Activated naive CD8-positive, alpha-beta T cell (primary cell): ENCODE measurements around the gene OGFR.
"Not testable (repeated sequence)": the region's sequence is repeated elsewhere in the genome, so short reads cannot be mapped to it uniquely, and the experiment has no call there.

Experiments
- H3K27ac Mint-ChIP-seq: one replicate; pipeline ENCODE4 v1.8.0; 2021; ENCODE audit warnings: mixed read lengths
- H3K27me3 Mint-ChIP-seq: one replicate; pipeline ENCODE4 v1.8.0; 2021; ENCODE audit warnings: mixed read lengths
- H3K36me3 Mint-ChIP-seq: one replicate; pipeline ENCODE4 v1.8.0; 2021; ENCODE audit warnings: mixed read lengths
- H3K4me1 Mint-ChIP-seq: one replicate; pipeline ENCODE4 v1.8.0; 2021; ENCODE audit warnings: low read depth, mixed read lengths
- H3K4me3 Mint-ChIP-seq: one replicate; pipeline ENCODE4 v1.8.0; 2021; ENCODE audit warnings: mild to moderate bottlenecking, mixed read lengths
- H3K9me3 Mint-ChIP-seq: one replicate; pipeline ENCODE4 v1.8.0; 2021; ENCODE audit warnings: low read depth, mixed read lengths

OGFR gene

GRCh38 chr20:62852841-62853240 lies 48.2 kb downstream of the OGFR start:
- Mint-ChIP-seq H3K9me3 (no peaks in the 10 kb centered on the region), H3K4me1 (no peaks in the 10 kb centered on the region)

GRCh38 chr20:62853304-62853703 lies 48.7 kb downstream of the OGFR start:
- peaks cover 16% of the 10 kb centered on the region for H3K36me3 Mint-ChIP-seq
- not testable (repeated sequence) for H3K9me3 Mint-ChIP-seq, H3K4me1 Mint-ChIP-seq, H3K27me3 Mint-ChIP-seq, H3K27ac Mint-ChIP-seq, H3K4me3 Mint-ChIP-seq

More at GRCh38 chr20:62852841-62853240, 48.2 kb downstream of the OGFR start:
- H3K36me3 Mint-ChIP-seq: peaks cover 13% of the 10 kb centered on the region
- H3K27me3 Mint-ChIP-seq: no peaks in the 10 kb centered on the region
- no peak overlapping the region for H3K27ac Mint-ChIP-seq
- no peak overlapping the region for H3K4me3 Mint-ChIP-seq

DNA sequence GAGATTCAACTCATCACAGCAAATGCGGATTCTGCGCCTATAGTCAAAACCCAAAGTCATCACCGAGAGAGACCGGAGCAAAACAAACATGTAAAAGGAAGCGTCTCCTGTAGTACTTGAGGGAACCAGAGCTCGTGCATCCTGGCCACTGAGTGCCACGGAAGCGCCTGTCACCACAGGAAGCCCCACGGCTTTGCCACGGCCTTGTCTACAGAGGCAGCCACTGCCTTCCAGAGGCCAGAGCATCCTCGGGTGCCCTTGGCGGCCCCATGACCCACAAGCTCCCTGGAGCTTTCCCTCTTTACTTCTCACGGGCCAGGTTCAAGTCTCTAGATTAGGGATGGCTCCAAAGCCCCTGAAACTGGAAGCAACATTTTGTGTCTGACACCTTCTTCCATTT lies 49.5 kb downstream of the OGFR start:
- H3K4me3 Mint-ChIP-seq: no peak overlapping the region
- H3K9me3 Mint-ChIP-seq: no peaks in the 10 kb centered on the region
- H3K27me3 Mint-ChIP-seq: no peaks in the 10 kb centered on the region
- peaks cover 16% of the 10 kb centered on the region for H3K36me3 Mint-ChIP-seq
- peaks cover 6% of the 10 kb centered on the region for H3K4me1 Mint-ChIP-seq
- no peak overlapping the region for H3K27ac Mint-ChIP-seq

GRCh38 chr20:62855120-62855519 lies 50.5 kb downstream of the OGFR start:
- Mint-ChIP-seq H3K36me3 (peaks cover 13% of the 10 kb centered on the region), H3K9me3 (no peaks in the 10 kb centered on the region), H3K27ac (no peak overlapping the region), H3K4me3 (no peak overlapping the region), H3K4me1 (peaks cover 13% of the 10 kb centered on the region), H3K27me3 (no peaks in the 10 kb centered on the region)

- H3K4me1 Mint-ChIP-seq: peaks cover 20% of the 10 kb centered on the region
- no peaks in the 10 kb centered on the region for H3K9me3 Mint-ChIP-seq
- peaks cover 11% of the 10 kb centered on the region for H3K36me3 Mint-ChIP-seq
- no peaks in the 10 kb centered on the region for H3K27me3 Mint-ChIP-seq
- H3K27ac Mint-ChIP-seq: no peak overlapping the region
- H3K4me3 Mint-ChIP-seq: no peak overlapping the region
These were observed 52.4 kb downstream of the OGFR start for GRCh38 chr20:62856931-62857619.

GRCh38 chr20:62858058-62858830 lies 53.6 kb downstream of the OGFR start:
- Mint-ChIP-seq H3K4me1 (peaks cover 24% of the 10 kb centered on the region), H3K36me3 (peaks cover 8% of the 10 kb centered on the region), H3K27me3 (no peaks in the 10 kb centered on the region), H3K9me3 (no peaks in the 10 kb centered on the region), H3K4me3 (no peak overlapping the region), H3K27ac (no peak overlapping the region)

- Mint-ChIP-seq H3K27ac (no peak overlapping the region), H3K4me3 (peak overlapping the region; percentile 79), H3K36me3 (peaks cover 7% of the 10 kb centered on the region), H3K4me1 (peaks cover 24% of the 10 kb centered on the region), H3K9me3 (no peaks in the 10 kb centered on the region), H3K27me3 (no peaks in the 10 kb centered on the region)
These were observed 55.1 kb downstream of the OGFR start for GRCh38 chr20:62859721-62860120.

- no peaks in the 10 kb centered on the region for H3K9me3 Mint-ChIP-seq
- H3K4me1 Mint-ChIP-seq: peaks cover 24% of the 10 kb centered on the region
- H3K36me3 Mint-ChIP-seq: peaks cover 5% of the 10 kb centered on the region
- H3K4me3 Mint-ChIP-seq: peak overlapping the region; percentile 79
- peak overlapping the region; percentile 38 for H3K27ac Mint-ChIP-seq
- no peaks in the 10 kb centered on the region for H3K27me3 Mint-ChIP-seq
These were observed 55.8 kb downstream of the OGFR start for GRCh38 chr20:62860391-62860923.

- H3K9me3 Mint-ChIP-seq: no peaks in the 10 kb centered on the region
- no peak overlapping the region for H3K27ac Mint-ChIP-seq
- peaks cover 5% of the 10 kb centered on the region for H3K36me3 Mint-ChIP-seq
- peaks cover 24% of the 10 kb centered on the region for H3K4me1 Mint-ChIP-seq
- no peak overlapping the region for H3K4me3 Mint-ChIP-seq
- no peaks in the 10 kb centered on the region for H3K27me3 Mint-ChIP-seq
These were observed 56.5 kb downstream of the OGFR start for GRCh38 chr20:62860924-62861691.

DNA sequence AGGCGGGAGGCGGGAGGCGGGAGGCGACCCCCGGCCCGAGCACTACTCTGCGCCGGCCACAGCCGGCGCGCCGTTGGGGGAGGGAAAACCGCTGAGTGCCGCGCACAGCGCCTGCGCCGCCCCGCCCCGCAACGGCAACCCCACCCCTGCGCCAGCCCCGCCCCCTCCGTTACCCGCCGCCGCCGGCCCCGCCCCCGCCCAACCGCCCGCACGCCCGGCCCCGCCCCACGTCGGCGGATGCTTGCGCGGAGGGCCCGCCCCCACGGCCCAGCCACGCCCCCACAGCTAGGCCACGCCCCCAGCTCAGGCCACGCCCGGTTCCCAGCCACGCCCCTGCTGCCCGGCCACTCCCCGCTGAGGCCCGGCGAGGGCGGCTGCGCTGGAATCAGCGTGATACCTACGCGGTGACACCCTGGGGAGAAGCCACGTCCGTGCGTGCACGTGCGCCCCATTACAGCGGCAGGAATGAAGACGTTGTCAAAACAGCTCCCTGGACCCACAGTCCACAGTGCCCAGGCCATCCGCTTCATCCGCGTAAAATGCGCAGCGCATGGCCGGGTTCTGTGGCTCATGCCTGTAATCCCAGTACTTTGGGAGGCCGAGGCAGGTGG lies 57.2 kb downstream of the OGFR start, which contains the start of gene TCFL5:
TSS of gene TCFL5 (minus strand) at position 97 of the 611 bp plus-strand sequence. CDS start 152 bp downstream, outside the sequence.
- H3K9me3 Mint-ChIP-seq: no peaks in the 10 kb centered on the region
- H3K4me3 Mint-ChIP-seq: peak within 1 kb of the TSS; percentile 79
- no peaks in the 10 kb centered on the region for H3K27me3 Mint-ChIP-seq
- H3K4me1 Mint-ChIP-seq: peaks cover 24% of the 10 kb centered on the region
- peaks cover 5% of the 10 kb centered on the region for H3K36me3 Mint-ChIP-seq
- H3K27ac Mint-ChIP-seq: peak within 1 kb of the TSS; percentile 76
